Stimulated activated CD4-positive, alpha-beta T cell treated with anti-CD3 and anti-CD28 coated beads, Interleukin-15, amount 100 ng/mL, for 24 hours (primary cell): ENCODE data around the gene HGFAC.
A peak's percentile ranks its signal among the peaks of the same experiment; 100 is the strongest.

Experiments used
- DNase-seq: peaks from one replicate; pipeline ENCODE4 v3.0.0-alpha.2; 2020

The HGFAC gene

GRCh38 chr4:3427134-3427476, 14.7 kb upstream of the HGFAC start:
- no peak for DNase-seq

DNA sequence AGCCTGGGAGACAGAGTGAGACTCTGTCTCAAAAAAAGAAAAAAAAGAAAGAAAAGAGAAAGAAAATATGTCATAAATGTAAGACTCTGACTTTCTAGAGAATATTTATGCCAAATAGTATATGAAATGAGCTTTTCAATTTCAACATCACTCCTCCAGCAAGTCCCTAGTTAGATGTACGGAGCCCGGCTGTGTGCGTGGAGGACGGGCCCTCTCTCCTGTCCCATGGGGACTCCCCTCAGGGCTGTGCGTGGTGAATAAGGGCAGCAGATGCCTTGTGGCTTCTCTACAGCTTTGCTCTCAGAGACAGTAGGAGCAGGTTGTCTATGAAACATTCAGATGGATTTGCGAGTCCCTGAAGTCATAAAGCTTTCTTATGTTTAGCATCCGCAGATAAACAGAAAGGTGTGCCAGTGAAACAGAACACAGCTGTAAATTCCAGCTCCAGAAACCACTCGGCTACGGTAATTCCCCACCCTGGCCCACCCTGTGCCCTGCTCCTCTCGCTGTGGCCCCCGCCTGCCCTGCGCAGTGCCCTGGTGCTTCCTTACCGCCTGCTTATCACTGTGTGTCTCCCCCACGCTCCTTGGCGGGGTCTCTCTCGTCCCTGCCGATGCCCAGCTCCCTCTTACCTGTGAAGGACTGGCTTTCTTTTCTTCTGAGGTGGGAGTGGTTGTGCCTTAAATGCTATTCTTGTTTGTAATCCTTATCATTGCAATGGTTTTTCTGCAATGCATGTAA, 13.9 kb upstream of the HGFAC start:
- no peak for DNase-seq

GRCh38 chr4:3429651-3430050, 12.1 kb upstream of the HGFAC start:
- no peak for DNase-seq

- no peak for DNase-seq
These were observed 11.2 kb upstream of the HGFAC start for GRCh38 chr4:3430524-3430923.

DNA sequence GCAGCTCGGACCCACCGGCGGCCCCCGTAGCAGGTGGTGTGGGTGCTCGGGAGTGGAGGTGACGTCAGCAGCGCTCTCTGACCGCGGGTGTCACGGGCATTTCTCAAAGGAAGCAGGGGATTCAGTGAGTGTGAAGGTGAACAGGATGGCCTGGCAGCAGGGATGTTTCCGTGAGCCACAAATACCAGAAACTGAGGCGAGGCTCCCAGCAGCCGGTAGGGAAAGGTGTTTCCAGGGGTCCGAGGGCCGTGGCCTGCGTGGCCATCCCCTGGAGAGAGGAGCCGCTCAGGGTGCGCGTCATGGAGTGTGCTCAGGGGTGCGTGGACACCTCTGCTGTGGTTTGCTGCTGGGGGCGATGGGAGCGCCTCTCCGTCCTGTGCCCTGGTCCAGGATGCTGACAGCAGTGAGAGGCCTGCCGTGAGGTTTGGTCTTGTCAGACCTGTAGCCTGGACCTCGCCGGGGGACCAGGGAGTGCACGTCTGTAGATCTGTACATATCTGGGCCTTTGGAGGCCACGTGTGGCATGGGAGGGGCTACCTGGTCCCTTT, 10.2 kb upstream of the HGFAC start:
- no peak for DNase-seq

DNA sequence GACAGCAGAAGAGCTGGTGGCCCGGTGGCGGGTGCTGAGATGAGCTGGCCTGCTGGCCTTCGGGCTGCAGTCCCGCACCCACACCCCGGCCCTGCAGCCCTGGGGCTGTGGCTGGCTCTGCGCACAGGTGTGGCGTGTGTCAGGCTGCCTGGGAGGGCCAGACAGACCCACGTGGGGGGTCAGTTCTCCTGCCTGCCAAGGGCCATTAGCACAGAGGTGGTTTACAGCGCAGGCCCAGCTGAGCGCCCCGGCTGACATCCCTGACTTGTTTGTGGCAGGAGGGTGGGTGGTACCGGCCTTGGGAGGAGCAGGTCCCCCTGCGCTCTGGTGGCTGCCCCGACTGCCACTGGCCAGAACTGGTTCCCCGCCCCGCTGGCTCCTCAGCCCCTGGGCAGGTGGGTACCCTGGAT, 9.4 kb upstream of the HGFAC start:
- DNase-seq = no peak

GRCh38 chr4:3433138-3433869, 8.5 kb upstream of the HGFAC start:
- DNase-seq = no peak

DNA sequence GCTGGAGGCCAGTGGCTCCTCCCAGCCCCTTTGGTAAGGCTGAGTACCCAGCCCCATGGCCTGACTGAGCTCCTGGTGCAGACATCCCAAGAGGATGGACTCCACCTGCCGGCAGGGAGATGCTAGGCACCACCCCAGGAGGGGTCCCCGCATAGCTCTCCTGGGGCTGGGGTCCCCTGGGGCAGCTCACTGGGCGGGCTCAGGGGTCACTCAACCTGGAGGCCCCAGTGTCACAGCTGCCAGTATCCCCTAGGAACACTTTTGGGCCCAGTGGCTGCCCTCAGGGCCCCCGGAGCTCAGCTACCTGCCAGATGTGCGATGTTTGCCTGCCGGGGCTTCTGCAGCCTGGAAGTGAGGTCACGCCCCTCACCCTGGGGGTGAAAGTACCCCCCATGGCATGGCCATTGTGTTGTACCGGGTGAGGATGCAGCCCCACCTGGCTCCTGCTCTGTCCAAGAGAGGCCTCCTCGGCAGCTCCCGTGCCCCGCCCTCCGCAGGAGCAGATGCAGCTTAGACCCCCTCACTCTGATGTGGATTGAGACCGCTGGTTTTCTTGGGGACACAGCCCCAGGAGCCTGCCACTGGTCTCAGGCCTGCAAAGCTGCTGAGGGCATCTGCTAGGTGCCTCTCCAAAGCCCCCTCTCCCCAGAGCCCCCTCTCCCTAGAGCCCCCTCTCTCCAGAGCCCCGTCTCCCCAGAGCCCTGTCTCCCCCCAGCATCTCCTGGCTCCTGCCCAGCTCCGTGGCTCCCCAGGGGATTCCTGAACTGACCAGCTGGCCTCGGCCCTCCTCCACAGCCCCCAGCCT, 6.7 kb upstream of the HGFAC start:
- no peak for DNase-seq

DNA sequence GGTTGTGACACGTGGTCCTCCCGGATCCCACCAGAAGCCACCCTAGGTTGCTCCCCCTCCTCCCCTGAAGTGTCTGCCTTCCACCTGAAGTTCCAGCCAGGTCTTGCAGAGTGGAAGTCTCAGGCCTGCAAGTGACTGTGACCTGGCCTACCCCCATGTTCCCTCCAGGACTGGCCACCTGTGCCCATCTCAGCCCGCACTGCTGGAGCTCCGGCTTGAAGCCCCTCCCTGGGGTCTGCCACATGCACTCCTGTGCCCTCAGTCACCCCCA, 6.1 kb upstream of the HGFAC start:
- DNase-seq = no peak

- no peak for DNase-seq
These were observed 5.5 kb upstream of the HGFAC start for GRCh38 chr4:3436048-3436797.

GRCh38 chr4:3436798-3437581, 4.8 kb upstream of the HGFAC start:
- peak; percentile 25 for DNase-seq

- DNase-seq = no peak
These were observed 4.2 kb upstream of the HGFAC start for GRCh38 chr4:3437582-3437936.

GRCh38 chr4:3437998-3438846, 3.5 kb upstream of the HGFAC start:
- DNase-seq = no peak

DNA sequence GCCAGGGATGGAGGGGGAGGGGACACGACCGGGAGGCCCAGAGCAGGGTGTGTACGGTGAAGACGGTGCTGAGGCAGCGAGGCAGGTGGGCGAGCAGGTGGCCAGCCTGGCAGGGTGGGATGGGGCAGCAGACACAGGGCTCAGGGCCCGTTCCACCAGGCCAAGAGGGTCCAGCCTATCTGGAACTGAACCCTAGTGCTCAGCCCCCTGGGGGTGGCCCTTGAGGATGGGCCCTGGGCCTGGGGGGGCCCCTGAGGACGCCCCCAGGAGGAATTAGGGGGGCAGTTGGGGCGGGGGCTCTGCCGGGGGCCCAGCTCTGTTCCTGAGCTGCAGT, 3.0 kb upstream of the HGFAC start:
- no peak for DNase-seq

- no peak for DNase-seq
These were observed 2.4 kb upstream of the HGFAC start for GRCh38 chr4:3439391-3439790.

DNA sequence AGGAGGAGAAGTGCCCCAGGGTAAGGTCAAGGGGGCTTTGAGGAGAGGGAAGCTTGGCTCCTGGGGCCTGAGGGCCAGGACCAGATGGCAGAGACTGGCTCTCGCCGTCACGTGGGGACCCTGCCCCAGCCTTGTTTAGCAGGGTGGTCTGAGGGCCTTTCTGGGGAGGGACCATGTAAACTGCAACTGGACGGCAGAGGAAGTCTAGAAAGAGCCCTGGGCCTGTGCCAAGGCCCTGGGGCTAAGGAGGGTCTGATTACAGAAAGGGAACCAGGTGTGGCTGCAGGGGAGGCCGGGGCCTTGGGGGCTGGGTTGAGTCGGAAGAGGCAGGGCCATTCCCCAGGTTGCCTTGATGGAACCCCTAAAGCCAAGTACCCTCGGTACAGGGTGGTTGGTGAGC, 1.8 kb upstream of the HGFAC start:
- no peak for DNase-seq

DNA sequence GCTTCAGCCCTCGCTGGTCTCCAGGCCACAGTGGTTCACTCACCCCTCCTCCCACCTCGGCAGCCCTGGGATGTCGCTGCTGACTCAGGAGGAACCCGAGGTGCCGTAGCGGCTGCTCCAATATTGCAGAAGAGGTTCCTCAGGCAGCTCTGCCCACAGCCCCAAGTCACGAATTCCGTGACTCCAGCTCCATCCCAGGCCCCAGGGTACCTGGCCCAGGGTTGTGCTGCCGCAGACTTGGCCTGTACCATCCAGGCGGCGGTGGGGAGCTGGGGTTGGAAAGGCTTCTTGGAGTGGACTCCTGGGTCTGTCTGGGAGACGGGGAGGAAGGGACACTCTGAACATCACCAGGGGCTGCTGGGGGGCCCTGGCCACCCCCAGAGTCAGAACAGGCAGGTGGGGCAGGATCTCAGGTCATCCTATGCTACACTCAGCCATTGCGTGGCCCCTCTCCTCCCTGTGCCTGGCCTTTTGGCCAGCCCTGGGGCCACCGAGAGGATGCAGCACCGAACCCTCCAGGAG, 728 bp upstream of the HGFAC start:
- no peak for DNase-seq

DNA sequence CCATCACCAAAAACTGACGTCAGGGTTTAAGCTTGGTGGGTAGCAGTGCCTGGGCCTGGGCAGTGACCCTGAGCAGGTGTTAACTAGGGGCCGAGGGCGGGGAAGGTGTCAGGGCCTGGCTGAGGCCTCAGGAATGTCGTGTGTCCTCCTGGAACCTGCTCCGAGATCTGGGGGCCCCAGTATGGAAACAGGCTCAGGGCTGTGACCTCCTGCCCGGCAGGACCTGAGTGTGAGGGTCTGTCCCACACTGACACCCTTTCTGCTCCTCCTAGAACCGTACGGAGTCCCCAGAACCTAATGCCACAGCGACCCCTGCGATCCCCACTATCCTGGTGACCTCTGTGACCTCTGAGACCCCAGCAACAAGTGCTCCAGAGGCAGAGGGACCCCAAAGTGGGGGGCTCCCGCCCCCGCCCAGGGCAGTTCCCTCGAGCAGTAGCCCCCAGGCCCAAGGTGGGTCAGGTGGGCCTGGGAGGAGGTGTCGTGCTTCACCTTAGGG, 741 bp downstream of the HGFAC start:
- DNase-seq = no peak

DNA sequence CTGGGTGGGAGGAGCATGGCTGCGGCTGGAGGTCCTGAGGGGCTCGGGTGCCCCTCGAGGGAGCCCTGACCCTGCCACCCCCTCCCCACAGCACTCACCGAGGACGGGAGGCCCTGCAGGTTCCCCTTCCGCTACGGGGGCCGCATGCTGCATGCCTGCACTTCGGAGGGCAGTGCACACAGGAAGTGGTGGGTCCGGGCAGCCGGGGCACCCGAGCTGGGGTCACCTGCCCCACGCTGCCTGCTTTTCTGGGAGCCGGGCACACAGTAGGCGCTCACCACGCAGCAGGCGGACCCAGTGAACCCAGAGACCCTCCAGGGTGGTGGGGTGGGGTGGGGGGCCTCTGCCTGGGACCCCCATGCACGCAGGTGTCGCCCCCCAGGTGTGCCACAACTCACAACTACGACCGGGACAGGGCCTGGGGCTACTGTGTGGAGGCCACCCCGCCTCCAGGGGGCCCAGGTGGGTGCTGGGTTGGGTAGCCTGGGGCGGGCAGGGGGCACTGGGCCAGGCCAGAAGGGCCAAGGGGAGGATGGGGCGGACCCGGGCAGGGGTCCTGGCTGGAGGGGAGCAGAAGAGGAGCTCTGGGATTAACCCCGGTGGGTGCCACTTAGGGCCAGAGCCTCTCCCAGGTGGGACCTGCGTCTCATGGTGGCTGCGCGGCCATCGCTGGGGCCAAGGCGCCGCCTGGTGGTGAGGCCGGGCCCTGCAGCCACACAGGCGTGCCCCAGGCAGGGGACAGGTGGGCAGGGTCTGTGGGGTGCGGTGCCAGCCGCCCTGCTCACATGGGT, 1.4 kb downstream of the HGFAC start:
- DNase-seq = peak; percentile 74

DNA sequence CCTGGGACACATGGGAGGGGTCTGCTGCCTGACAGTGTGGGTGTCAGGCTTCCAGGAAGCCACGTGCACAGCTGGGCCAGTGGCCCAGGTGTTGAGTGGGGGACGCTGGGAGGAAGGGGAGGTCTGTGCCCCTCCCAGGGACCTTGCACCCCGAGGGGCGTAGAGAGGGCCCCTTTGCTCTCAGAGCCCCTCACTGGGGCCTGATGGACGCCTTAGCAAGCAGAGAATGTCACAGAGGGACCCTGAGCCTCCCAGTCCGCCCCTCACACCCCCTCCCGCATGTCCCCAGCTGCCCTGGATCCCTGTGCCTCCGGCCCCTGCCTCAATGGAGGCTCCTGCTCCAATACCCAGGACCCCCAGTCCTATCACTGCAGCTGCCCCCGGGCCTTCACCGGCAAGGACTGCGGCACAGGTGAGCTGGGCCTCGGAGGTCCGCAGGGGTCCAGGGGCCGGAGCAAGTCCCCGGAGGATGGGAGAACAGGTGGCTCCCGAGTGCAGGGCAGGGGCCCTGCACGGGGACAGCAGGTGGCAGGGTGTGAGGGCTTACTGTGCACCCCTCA, 2.1 kb downstream of the HGFAC start:
- DNase-seq = no peak
